ENCODE data around the gene TMBIM6.

TMBIM6 gene

GRCh38 chr12:49792976-49793580 lies 51.7 kb downstream of the TMBIM6 start:
- no peak overlapping the region for H3K27ac ChIP-seq (ENCODE audit: low read depth, low read length)
- H3F3A ChIP-seq (ENCODE audit: control insufficient read depth, insufficient read depth): no peaks in the 10 kb centered on the region
- H3K9me2 ChIP-seq (replicated peaks; ENCODE audit: control insufficient read depth, low read length): no peaks in the 10 kb centered on the region
- 0 out of 2 replicates have a peak, but pooled peaks cover 2% of the 10 kb centered on the region for H3K4me1 ChIP-seq (ENCODE audit: control insufficient read depth, low read length)
- no peaks in the 10 kb centered on the region for H3K79me2 ChIP-seq (ENCODE audit: control insufficient read depth, low read length)
- H3K4me3 ChIP-seq (ENCODE audit: low read length): no peak overlapping the region
- no peaks in the 10 kb centered on the region for H3K9me3 ChIP-seq (ENCODE audit: control insufficient read depth, insufficient read depth, low read length)
- H3K27me3 ChIP-seq (ENCODE audit: control insufficient read depth, low read length): no peaks in the 10 kb centered on the region
- peaks cover 5% of the 10 kb centered on the region; the same call in 1 of the 2 replicates for H3K36me3 ChIP-seq (ENCODE audit: control insufficient read depth, low read length)
- no peak overlapping the region for H3K4me2 ChIP-seq (ENCODE audit: low read length)
- H4K20me1 ChIP-seq (ENCODE audit: control insufficient read depth, insufficient read depth, low read depth, low read length): no peaks in the 10 kb centered on the region
- TF ChIP-seq, protein P1, sequence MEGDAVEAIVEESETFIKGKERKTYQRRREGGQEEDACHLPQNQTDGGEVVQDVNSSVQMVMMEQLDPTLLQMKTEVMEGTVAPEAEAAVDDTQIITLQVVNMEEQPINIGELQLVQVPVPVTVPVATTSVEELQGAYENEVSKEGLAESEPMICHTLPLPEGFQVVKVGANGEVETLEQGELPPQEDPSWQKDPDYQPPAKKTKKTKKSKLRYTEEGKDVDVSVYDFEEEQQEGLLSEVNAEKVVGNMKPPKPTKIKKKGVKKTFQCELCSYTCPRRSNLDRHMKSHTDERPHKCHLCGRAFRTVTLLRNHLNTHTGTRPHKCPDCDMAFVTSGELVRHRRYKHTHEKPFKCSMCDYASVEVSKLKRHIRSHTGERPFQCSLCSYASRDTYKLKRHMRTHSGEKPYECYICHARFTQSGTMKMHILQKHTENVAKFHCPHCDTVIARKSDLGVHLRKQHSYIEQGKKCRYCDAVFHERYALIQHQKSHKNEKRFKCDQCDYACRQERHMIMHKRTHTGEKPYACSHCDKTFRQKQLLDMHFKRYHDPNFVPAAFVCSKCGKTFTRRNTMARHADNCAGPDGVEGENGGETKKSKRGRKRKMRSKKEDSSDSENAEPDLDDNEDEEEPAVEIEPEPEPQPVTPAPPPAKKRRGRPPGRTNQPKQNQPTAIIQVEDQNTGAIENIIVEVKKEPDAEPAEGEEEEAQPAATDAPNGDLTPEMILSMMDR (IDR thresholded peaks at IDR 0.05; ENCODE audit: low read depth, low read length, poor library complexity, severe bottlenecking): no peak
- no peak for TF ChIP-seq EZH2phosphoT487 (IDR thresholded peaks at IDR 0.05; ENCODE audit: borderline replicate concordance, low read length)

- Histone ChIP-seq H3K4me3 (ENCODE audit: low read length) (no peak overlapping the region), H3K9me3 (ENCODE audit: control insufficient read depth, insufficient read depth, low read length) (no peaks in the 10 kb centered on the region), H3K79me2 (ENCODE audit: control insufficient read depth, low read length) (no peaks in the 10 kb centered on the region), H4K20me1 (ENCODE audit: control insufficient read depth, insufficient read depth, low read depth, low read length) (no peaks in the 10 kb centered on the region), H3K4me2 (ENCODE audit: low read length) (no peak overlapping the region), H3K27ac (ENCODE audit: low read depth, low read length) (no peak overlapping the region), H3K4me1 (ENCODE audit: control insufficient read depth, low read length) (no peaks in the 10 kb centered on the region), H3F3A (ENCODE audit: control insufficient read depth, insufficient read depth) (no peaks in the 10 kb centered on the region), H3K27me3 (ENCODE audit: control insufficient read depth, low read length) (no peaks in the 10 kb centered on the region), H3K36me3 (ENCODE audit: control insufficient read depth, low read length) (peaks cover 5% of the 10 kb centered on the region; the same call in 1 of the 2 replicates), H3K9me2 (replicated peaks; ENCODE audit: control insufficient read depth, low read length) (no peaks in the 10 kb centered on the region)
- TF ChIP-seq, protein P1 (IDR thresholded peaks at IDR 0.05; ENCODE audit: low read depth, low read length, poor library complexity, severe bottlenecking): no peak
- TF ChIP-seq EZH2phosphoT487 (IDR thresholded peaks at IDR 0.05; ENCODE audit: borderline replicate concordance, low read length): no peak
Observed at GRCh38 chr12:49793620-49794019, 52.3 kb downstream of the TMBIM6 start.

GRCh38 chr12:49794021-49794420 lies 52.7 kb downstream of the TMBIM6 start:
- H3K36me3 ChIP-seq (ENCODE audit: control insufficient read depth, low read length): peaks cover 5% of the 10 kb centered on the region; the same call in 1 of the 2 replicates
- no peaks in the 10 kb centered on the region for H3K27me3 ChIP-seq (ENCODE audit: control insufficient read depth, low read length)
- H3K9me2 ChIP-seq (replicated peaks; ENCODE audit: control insufficient read depth, low read length): no peaks in the 10 kb centered on the region
- H3K27ac ChIP-seq (ENCODE audit: low read depth, low read length): no peak overlapping the region
- H3K79me2 ChIP-seq (ENCODE audit: control insufficient read depth, low read length): no peaks in the 10 kb centered on the region
- no peaks in the 10 kb centered on the region for H3K9me3 ChIP-seq (ENCODE audit: control insufficient read depth, insufficient read depth, low read length)
- TF ChIP-seq, protein P1 (IDR thresholded peaks at IDR 0.05; ENCODE audit: low read depth, low read length, poor library complexity, severe bottlenecking): no peak
- TF ChIP-seq EZH2phosphoT487 (IDR thresholded peaks at IDR 0.05; ENCODE audit: borderline replicate concordance, low read length): no peak
- no peak overlapping the region for H3K4me2 ChIP-seq (ENCODE audit: low read length)
- H3F3A ChIP-seq (ENCODE audit: control insufficient read depth, insufficient read depth): no peaks in the 10 kb centered on the region
- no peak overlapping the region for H3K4me3 ChIP-seq (ENCODE audit: low read length)
- H4K20me1 ChIP-seq (ENCODE audit: control insufficient read depth, insufficient read depth, low read depth, low read length): no peaks in the 10 kb centered on the region
- H3K4me1 ChIP-seq (ENCODE audit: control insufficient read depth, low read length): no peaks in the 10 kb centered on the region
